Dermis blood vessel endothelial cell (primary cell): ENCODE measurements around the gene CCDC88B. TPM values are rescaled to one million over a fixed set of nuclear protein-coding genes. Genes with fewer than 3 reads are reported as not detected.

Source experiments
- DNase-seq: peaks from one replicate; pipeline ENCODE4 v3.0.0; 2010
- total RNA-seq: library from RNA; depleted of rRNA; stranded (reverse); fragments of >200 nt; gene quantifications from 2 replicates; pipeline ENCODE4 v1.2.3, GENCODE V29; 2014

Gene CCDC88B
- total RNA-seq, 1 donor from 2014 or later = 1.2 TPM

GRCh38 chr11:64343767-64344559, 4.0 kb downstream of the CCDC88B start:
- peak; percentile 30 for DNase-seq

- no peak for DNase-seq
Measured at GRCh38 chr11:64344787-64345186, 4.8 kb downstream of the CCDC88B start.

GRCh38 chr11:64347193-64347867, 7.3 kb downstream of the CCDC88B start:
- no peak for DNase-seq

GRCh38 chr11:64348383-64349024, 8.5 kb downstream of the CCDC88B start:
- no peak for DNase-seq

GRCh38 chr11:64349025-64349387, 9.0 kb downstream of the CCDC88B start:
- no peak for DNase-seq

- no peak for DNase-seq
Measured at GRCh38 chr11:64349404-64349803, 9.4 kb downstream of the CCDC88B start.

- no peak for DNase-seq
Measured at GRCh38 chr11:64351136-64351631, 11.2 kb downstream of the CCDC88B start.

- no peak for DNase-seq
Measured at GRCh38 chr11:64352099-64352994, 12.3 kb downstream of the CCDC88B start.

- no peak for DNase-seq
Measured at GRCh38 chr11:64352995-64353714, 13.2 kb downstream of the CCDC88B start.

GRCh38 chr11:64353715-64354506, 13.9 kb downstream of the CCDC88B start:
- DNase-seq = no peak

GRCh38 chr11:64355078-64355940, 15.3 kb downstream of the CCDC88B start:
- DNase-seq = peak; percentile 89

- peak; percentile 61 for DNase-seq
Measured at GRCh38 chr11:64356498-64357411, 16.8 kb downstream of the CCDC88B start.

GRCh38 chr11:64357446-64357845, 17.4 kb downstream of the CCDC88B start:
- DNase-seq = no peak

- DNase-seq = no peak
Measured at GRCh38 chr11:64357904-64358535, 18.0 kb downstream of the CCDC88B start.

GRCh38 chr11:64358536-64358906, 18.5 kb downstream of the CCDC88B start:
- no peak for DNase-seq

GRCh38 chr11:64358907-64359711, 19.1 kb downstream of the CCDC88B start, which contains the start of gene RPS6KA4:
Gene RPS6KA4 (plus strand): TSS chr11:64359162. CDS start chr11:64359236, 74 bp downstream.
- peak; percentile 68 for DNase-seq
